WERI-Rb-1 (cell line): Measurements from ENCODE around the gene TFAM.

ENCODE experiments used
- DNase-seq: peaks from one replicate; pipeline ENCODE4 v3.0.0-alpha.2; 2020
- H3K27ac ChIP-seq: fragments of 250-450 bp; sonication (Bioruptor Pico); 2 replicates; pipeline ENCODE4 v1.5.1; 2020; ENCODE audit warnings: mild to moderate bottlenecking, moderate library complexity
- H3K27me3 ChIP-seq: fragments of 250-450 bp; sonication (Bioruptor Pico); 2 replicates; pipeline ENCODE4 v1.5.1; 2021; ENCODE audit warnings: mild to moderate bottlenecking, low read depth, moderate library complexity; ENCODE audit not compliant: insufficient read depth, severe bottlenecking
- H3K36me3 ChIP-seq: fragments of 250-450 bp; sonication (Bioruptor Pico); 2 replicates; pipeline ENCODE4 v1.5.1; 2020; ENCODE audit warnings: mild to moderate bottlenecking, moderate library complexity
- H3K4me3 ChIP-seq: 2 replicates; pipeline ENCODE4 v1.5.1; 2011; ENCODE audit warnings: low read depth, mild to moderate bottlenecking, control low read depth, low read length
- H3K9me3 ChIP-seq: fragments of 250-450 bp; sonication (Bioruptor Pico); 2 replicates; pipeline ENCODE4 v1.5.1; 2021; ENCODE audit warnings: mild to moderate bottlenecking, moderate library complexity; ENCODE audit not compliant: severe bottlenecking
- TF ChIP-seq, protein P1 (sequence below): IDR thresholded peaks from 2 replicates; pipeline ENCODE4 v1.5.1; 2011; ENCODE audit warnings: low read depth, mild to moderate bottlenecking, control low read depth, inconsistent platforms, low read length

The TFAM gene

DNA sequence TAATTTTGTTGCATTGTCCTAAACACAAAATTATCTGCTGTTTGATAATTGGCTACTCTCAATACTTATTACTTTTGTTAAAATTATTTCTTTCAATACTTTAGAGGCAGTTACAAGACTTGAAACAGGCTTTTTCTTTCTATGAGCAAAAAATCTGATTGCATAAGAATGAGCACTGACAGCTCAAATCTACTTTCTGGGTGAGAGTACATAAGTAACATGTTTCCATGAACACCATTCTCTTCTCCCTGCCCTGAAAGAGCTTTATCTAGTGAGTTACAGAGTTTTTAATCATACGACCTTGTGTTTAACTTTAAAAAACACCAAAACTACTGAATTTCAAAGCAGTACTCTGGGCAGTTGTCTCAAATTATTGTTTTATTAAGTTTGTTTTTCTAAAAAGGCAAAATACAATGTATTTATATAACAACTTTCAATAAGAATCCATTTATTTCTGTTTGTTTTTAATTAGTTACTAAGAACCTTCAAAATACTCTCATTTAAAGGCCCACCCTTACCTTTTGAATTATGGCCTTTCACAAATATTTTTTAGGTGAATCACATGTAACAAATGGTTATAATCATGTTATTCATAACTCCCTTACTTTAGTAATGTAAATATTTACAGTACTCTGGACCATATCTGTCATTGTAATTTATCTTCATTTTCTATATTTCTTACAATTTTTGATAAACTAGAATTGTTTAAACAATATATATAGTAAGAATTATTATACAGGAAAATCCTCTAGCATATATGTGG, 23.0 kb upstream of the TFAM start:
- no peaks in the 10 kb centered on the region for H3K27me3 ChIP-seq
- H3K36me3 ChIP-seq = peaks cover 2% of the 10 kb centered on the region; the same call in 1 of the 2 replicates
- TF ChIP-seq, protein P1, sequence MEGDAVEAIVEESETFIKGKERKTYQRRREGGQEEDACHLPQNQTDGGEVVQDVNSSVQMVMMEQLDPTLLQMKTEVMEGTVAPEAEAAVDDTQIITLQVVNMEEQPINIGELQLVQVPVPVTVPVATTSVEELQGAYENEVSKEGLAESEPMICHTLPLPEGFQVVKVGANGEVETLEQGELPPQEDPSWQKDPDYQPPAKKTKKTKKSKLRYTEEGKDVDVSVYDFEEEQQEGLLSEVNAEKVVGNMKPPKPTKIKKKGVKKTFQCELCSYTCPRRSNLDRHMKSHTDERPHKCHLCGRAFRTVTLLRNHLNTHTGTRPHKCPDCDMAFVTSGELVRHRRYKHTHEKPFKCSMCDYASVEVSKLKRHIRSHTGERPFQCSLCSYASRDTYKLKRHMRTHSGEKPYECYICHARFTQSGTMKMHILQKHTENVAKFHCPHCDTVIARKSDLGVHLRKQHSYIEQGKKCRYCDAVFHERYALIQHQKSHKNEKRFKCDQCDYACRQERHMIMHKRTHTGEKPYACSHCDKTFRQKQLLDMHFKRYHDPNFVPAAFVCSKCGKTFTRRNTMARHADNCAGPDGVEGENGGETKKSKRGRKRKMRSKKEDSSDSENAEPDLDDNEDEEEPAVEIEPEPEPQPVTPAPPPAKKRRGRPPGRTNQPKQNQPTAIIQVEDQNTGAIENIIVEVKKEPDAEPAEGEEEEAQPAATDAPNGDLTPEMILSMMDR = no peak
- H3K9me3 ChIP-seq = no peaks in the 10 kb centered on the region
- no peak overlapping the region for H3K27ac ChIP-seq
- DNase-seq = no peak
- no peak overlapping the region for H3K4me3 ChIP-seq

DNA sequence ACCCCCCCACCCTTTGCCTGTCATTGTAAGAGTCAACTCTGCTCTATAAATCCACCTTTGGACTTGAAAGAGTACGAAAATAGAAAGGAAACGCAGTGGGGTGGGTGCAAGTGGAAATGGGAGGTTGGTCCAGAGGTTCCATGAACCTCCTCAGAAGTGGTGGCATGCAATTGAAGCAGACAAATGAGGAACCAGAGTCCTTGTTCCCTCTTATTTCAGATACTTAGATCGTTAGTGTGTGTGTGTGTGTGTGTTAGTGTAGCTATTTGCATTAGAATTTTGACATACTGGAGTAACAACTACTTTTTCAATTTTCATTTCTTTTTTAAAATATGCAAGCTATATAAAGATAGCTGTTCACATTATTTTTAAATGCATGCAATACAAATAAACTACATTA, 18.1 kb upstream of the TFAM start:
- Histone ChIP-seq H3K27ac (no peak overlapping the region), H3K9me3 (no peaks in the 10 kb centered on the region), H3K27me3 (no peaks in the 10 kb centered on the region), H3K36me3 (no peaks in the 10 kb centered on the region; the same call in 1 of the 2 replicates), H3K4me3 (no peak overlapping the region)
- DNase-seq = no peak
- TF ChIP-seq, protein P1 = no peak

GRCh38 chr10:58371473-58371872, 13.7 kb upstream of the TFAM start:
- no peaks in the 10 kb centered on the region for H3K27me3 ChIP-seq
- no peaks in the 10 kb centered on the region for H3K36me3 ChIP-seq
- no peak overlapping the region for H3K27ac ChIP-seq
- TF ChIP-seq, protein P1 = no peak
- DNase-seq = no peak
- H3K9me3 ChIP-seq = no peaks in the 10 kb centered on the region
- no peak overlapping the region for H3K4me3 ChIP-seq

GRCh38 chr10:58372607-58373441, 12.4 kb upstream of the TFAM start:
- no peaks in the 10 kb centered on the region for H3K27me3 ChIP-seq
- TF ChIP-seq, protein P1 = no peak
- no peak overlapping the region for H3K27ac ChIP-seq
- DNase-seq = no peak
- H3K9me3 ChIP-seq = no peaks in the 10 kb centered on the region
- no peaks in the 10 kb centered on the region for H3K36me3 ChIP-seq
- H3K4me3 ChIP-seq = no peak overlapping the region

GRCh38 chr10:58373442-58373827, 11.8 kb upstream of the TFAM start:
- DNase-seq = no peak
- H3K27ac ChIP-seq = no peak overlapping the region
- no peaks in the 10 kb centered on the region for H3K36me3 ChIP-seq
- H3K9me3 ChIP-seq = no peaks in the 10 kb centered on the region
- H3K27me3 ChIP-seq = no peaks in the 10 kb centered on the region
- TF ChIP-seq, protein P1 = no peak
- H3K4me3 ChIP-seq = no peak overlapping the region
